LHCN-M2 (cell line): ENCODE results near the gene PFDN2. TPM values are rescaled to one million over a fixed set of nuclear protein-coding genes. Genes with fewer than 3 reads are reported as not detected.

Source experiments
- DNase-seq: peaks from one replicate; pipeline ENCODE4 v3.0.0-alpha.2; 2012; ENCODE audit warnings: low read depth
- total RNA-seq: library from RNA; depleted of rRNA; stranded (reverse); fragments of >200 nt; gene quantifications from 2 replicates; pipeline ENCODE4 v1.2.3, GENCODE V29; 2014; rRNA removed

PFDN2 gene
- total RNA-seq, 1 experiment from 2014 or later = 87.5 TPM

GRCh38 chr1:161054805-161055204 is 63.0 kb downstream of the PFDN2 start:
- DNase-seq = no peak

- no peak for DNase-seq
Measured at GRCh38 chr1:161054232-161054631, 63.6 kb downstream of the PFDN2 start.

GRCh38 chr1:161052899-161053298 is 64.9 kb downstream of the PFDN2 start:
- no peak for DNase-seq

DNA sequence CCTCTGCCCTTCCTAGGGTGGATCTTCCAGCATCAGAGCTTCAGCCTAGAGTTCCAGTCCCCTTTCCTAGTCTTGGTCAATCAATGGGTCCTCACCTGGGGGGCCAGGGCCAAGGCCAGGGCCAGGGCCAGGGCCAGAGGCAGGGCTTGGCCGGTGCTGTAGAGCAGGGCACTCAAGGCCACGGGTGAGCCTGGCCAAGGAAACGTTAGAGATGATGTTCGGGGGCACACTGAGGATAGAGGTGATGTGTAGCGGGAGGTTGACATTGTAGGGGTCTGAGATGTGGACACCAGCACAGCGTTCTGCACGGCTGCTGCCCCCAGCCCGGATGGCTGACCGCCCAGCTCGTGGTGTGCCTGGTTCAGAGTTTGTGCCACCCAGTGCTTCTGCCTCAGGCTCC is 66.6 kb downstream of the PFDN2 start:
- no peak for DNase-seq

Other genes starting within 250 kb of the PFDN2 start
- not detected in 2 replicates for gene ITLN1, start 232.9 kb downstream of the PFDN2 start, total RNA-seq
- gene ITLN2, start 163.2 kb downstream of the PFDN2 start, total RNA-seq = not detected in 2 replicates
- gene F11R, start 96.9 kb downstream of the PFDN2 start, total RNA-seq = 1.4 and 2.6 TPM in 2 replicates
- 14.7 and 27.3 TPM in 2 replicates for gene TSTD1, start 79.1 kb downstream of the PFDN2 start, total RNA-seq
- 76.0 and 83.2 TPM in 2 replicates for gene USF1, start 72.1 kb downstream of the PFDN2 start, total RNA-seq
- gene ARHGAP30, start 48.1 kb downstream of the PFDN2 start, total RNA-seq = not detected in 2 replicates
- 0.26 TPM in 1 of 2 replicates, not detected in the other for gene NECTIN4, start 28.5 kb downstream of the PFDN2 start, total RNA-seq
- 0.29 and 0.71 TPM in 2 replicates for gene KLHDC9, start 19.7 kb downstream of the PFDN2 start, total RNA-seq
- 25.6 and 28.4 TPM in 2 replicates for gene NIT1, start 68 bp upstream of the PFDN2 start, total RNA-seq
- gene DEDD, start 14.6 kb upstream of the PFDN2 start, total RNA-seq = 27.7 and 29.6 TPM in 2 replicates
- 50.0 and 90.6 TPM in 2 replicates for gene UFC1, start 35.9 kb upstream of the PFDN2 start, total RNA-seq
- gene USP21, start 41.5 kb upstream of the PFDN2 start, total RNA-seq = 9.1 and 15.3 TPM in 2 replicates
- 15.3 and 17.8 TPM in 2 replicates for gene PPOX, start 48.4 kb upstream of the PFDN2 start, total RNA-seq
- gene B4GALT3, start 59.5 kb upstream of the PFDN2 start, total RNA-seq = 40.4 and 42.6 TPM in 2 replicates
- gene ADAMTS4, start 81.0 kb upstream of the PFDN2 start, total RNA-seq = 5.0 and 5.4 TPM in 2 replicates
- 115 and 133 TPM in 2 replicates for gene NDUFS2, start 84.3 kb upstream of the PFDN2 start, total RNA-seq
- gene FCER1G, start 97.3 kb upstream of the PFDN2 start, total RNA-seq = 0.86 and 1.2 TPM in 2 replicates
- not detected in 2 replicates for gene APOA2, start 105.6 kb upstream of the PFDN2 start, total RNA-seq
- gene TOMM40L, start 108.0 kb upstream of the PFDN2 start, total RNA-seq = 9.8 and 12.6 TPM in 2 replicates
- gene NR1I3, start 120.2 kb upstream of the PFDN2 start, total RNA-seq = not detected in 2 replicates
- 0.17 TPM in 1 of 2 replicates, not detected in the other for gene PCP4L1, start 140.7 kb upstream of the PFDN2 start, total RNA-seq
- gene MPZ, start 191.9 kb upstream of the PFDN2 start, total RNA-seq = 10.7 TPM in 2 replicates
- 32.8 and 34.1 TPM in 2 replicates for gene SDHC, start 196.3 kb upstream of the PFDN2 start, total RNA-seq
- gene CFAP126, start 249.8 kb upstream of the PFDN2 start, total RNA-seq = not detected in 2 replicates